ENCODE results near the gene SRGAP1. TPM values are rescaled to one million over a fixed set of nuclear protein-coding genes. Genes with fewer than 3 reads are reported as not detected.
A peak's percentile ranks its signal among the peaks of the same experiment; 100 is the strongest.

Gene SRGAP1
- total and polyA plus RNA-seq, 2 of the 13 experiments (the other 11 are each of a cell fraction or from before 2014, with no cell fraction given) = 1.6 to 3.4 TPM

DNA sequence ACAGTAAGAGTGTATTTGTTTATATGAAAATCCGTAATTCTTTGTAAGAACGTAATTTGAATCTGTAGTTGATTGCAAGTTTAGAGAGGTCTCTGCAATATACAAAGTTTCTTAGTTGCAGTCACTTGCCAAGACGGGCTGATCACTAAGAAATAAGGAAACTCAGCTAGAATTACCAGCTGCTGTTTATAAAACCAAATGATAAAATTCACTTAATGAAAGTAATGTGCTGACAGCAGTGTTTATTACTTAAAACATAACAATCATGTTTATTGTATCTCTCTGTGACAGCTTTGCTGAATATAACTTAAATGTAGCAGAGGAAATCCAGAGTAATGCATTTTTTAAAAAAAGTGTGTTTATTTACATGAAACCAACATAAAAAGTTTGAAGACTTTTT is 31.2 kb downstream of the SRGAP1 start:
- BruUV-seq (replicated peaks) = no TSS peak
- Histone ChIP-seq H3K9me3 (ENCODE audit: low read length) (no peaks in the 10 kb centered on the region), H3K4me3 (replicated peaks in 1 of 3; ENCODE audit: insufficient read depth in 1 of 3, low read depth in 2 of 3, low read length in 3 of 3) (no peak overlapping the region), H2AFZ (ENCODE audit: low read length) (no peak overlapping the region), H3K4me1 (ENCODE audit: insufficient read depth, low read length) (peaks cover 8% of the 10 kb centered on the region; the same call in 1 of the 2 replicates), H3K27me3 (ENCODE audit: control insufficient read depth in 1 of 2, insufficient read depth in 2 of 2, low read length in 2 of 2) (no peaks in the 10 kb centered on the region), H3K4me2 (ENCODE audit: low read depth, low read length) (no peak overlapping the region), H3K27ac (ENCODE audit: extremely low read length, insufficient read depth, low read length) (no peak overlapping the region), H4K20me1 (ENCODE audit: insufficient read depth, low read length) (no peaks in the 10 kb centered on the region), H3K79me2 (ENCODE audit: insufficient read depth, low read length) (no peaks in the 10 kb centered on the region), H3K9ac (ENCODE audit: insufficient read depth, low read depth, low read length) (no peak overlapping the region), H3K36me3 (replicated peaks in 1 of 2; ENCODE audit: control insufficient read depth in 1 of 2, insufficient read depth in 2 of 2, low read length in 2 of 2) (no peaks in the 10 kb centered on the region)
- ChIA-PET CTCF (ENCODE audit: low intra/inter-chr PET ratio, low total read pairs) (no interaction called here), POLR2A (interaction anchor here (1.4 kb wide), 1 partner anchor 14 kb away, joined by 4 read pairs; no protein-coding TSS in a partner anchor)
- intact Hi-C loops (cut with micrococcal nuclease; ENCODE audit: unreplicated experiment) (no loop called here), in situ Hi-C loops (cut with HindIII; ENCODE audit: extremely low pct_ligation_motif_present, low pct_unique_long_range_greater_than_20kb) (no loop called here)
- TF ChIP-seq POLR2A (IDR thresholded peaks at IDR 0.05; ENCODE audit: insufficient read depth in 1 of 2, low read depth in 2 of 2, low read length in 2 of 2) (no peak), MAFK (conservative IDR thresholded peaks at IDR 0.05 in 1 of 2, IDR thresholded peaks at IDR 0.05 in 1 of 2; ENCODE audit: low read length in 2 of 2) (peak; percentile 22 to 46; a peak in 2 of 4 replicates)
- FAIRE-seq (no peak), ATAC-seq (no peak), DNase-seq (ENCODE audit: low spot score) (no peak)
- WGBS (ENCODE audit: low lambda C conversion rate) = 95% methylated on average over 3 of the region's 3 CpGs

DNA sequence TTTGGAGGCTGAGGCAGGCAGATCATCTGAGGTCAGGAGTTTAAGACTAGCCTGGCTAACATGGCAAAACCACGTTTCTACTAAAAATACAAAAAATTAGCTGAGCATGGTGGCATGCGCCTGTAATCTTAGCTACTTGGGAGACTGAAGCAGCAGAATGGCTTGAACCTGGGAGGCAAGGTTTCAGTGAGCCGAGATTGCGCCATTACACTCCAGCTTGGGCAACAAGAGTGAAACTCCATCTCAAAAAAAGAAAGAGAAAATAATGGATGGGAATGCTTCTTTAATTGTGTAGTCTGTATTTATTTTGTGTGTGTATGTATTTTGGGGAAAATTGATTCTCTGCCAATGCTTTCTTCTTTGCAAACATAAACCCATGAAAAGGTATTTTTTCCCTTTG is 32.5 kb downstream of the SRGAP1 start:
- in situ Hi-C loops (cut with HindIII; ENCODE audit: extremely low pct_ligation_motif_present, low pct_unique_long_range_greater_than_20kb) = no loop called here
- Histone ChIP-seq H3K36me3 (replicated peaks in 1 of 2; ENCODE audit: control insufficient read depth in 1 of 2, insufficient read depth in 2 of 2, low read length in 2 of 2) (no peaks in the 10 kb centered on the region), H3K79me2 (ENCODE audit: insufficient read depth, low read length) (no peaks in the 10 kb centered on the region), H3K4me2 (ENCODE audit: low read depth, low read length) (no peak overlapping the region), H3K27ac (ENCODE audit: extremely low read length, insufficient read depth, low read length) (no peak overlapping the region), H3K27me3 (ENCODE audit: control insufficient read depth in 1 of 2, insufficient read depth in 2 of 2, low read length in 2 of 2) (no peaks in the 10 kb centered on the region), H2AFZ (ENCODE audit: low read length) (no peak overlapping the region), H3K4me3 (replicated peaks in 1 of 3; ENCODE audit: insufficient read depth in 1 of 3, low read depth in 2 of 3, low read length in 3 of 3) (no peak overlapping the region), H3K4me1 (ENCODE audit: insufficient read depth, low read length) (peaks cover 8% of the 10 kb centered on the region; the same call in 1 of the 2 replicates), H4K20me1 (ENCODE audit: insufficient read depth, low read length) (no peaks in the 10 kb centered on the region), H3K9ac (ENCODE audit: insufficient read depth, low read depth, low read length) (no peak overlapping the region), H3K9me3 (ENCODE audit: low read length) (no peaks in the 10 kb centered on the region)
- 78% methylated on average over 4 of the region's 4 CpGs for WGBS (ENCODE audit: low lambda C conversion rate)
- ChIA-PET CTCF (ENCODE audit: low intra/inter-chr PET ratio, low total read pairs) (no interaction called here), POLR2A (no interaction called here)
- BruUV-seq (replicated peaks) = no TSS peak
- no peak for ATAC-seq
- intact Hi-C loops (cut with micrococcal nuclease; ENCODE audit: unreplicated experiment) = no loop called here
- DNase-seq (ENCODE audit: low spot score) = no peak
- FAIRE-seq = no peak
- peak; percentile 40 for TF ChIP-seq CEBPG (CRISPR knock-in tag; IDR thresholded peaks at IDR 0.05)
- peak; percentile 69 for TF ChIP-seq CEBPB (IDR thresholded peaks at IDR 0.05; ENCODE audit: borderline replicate concordance, low read depth, low read length)
- no peak for TF ChIP-seq SMAD3 (CRISPR knock-in tag; IDR thresholded peaks at IDR 0.05)
- TF ChIP-seq ZNF644 (CRISPR knock-in tag; IDR thresholded peaks at IDR 0.05; ENCODE audit: low read depth) = peak; percentile 33; the same call in 1 of the 2 replicates
